ENCODE measurements around the gene CCDC59.
"Not testable (repeated sequence)": the region's sequence is repeated elsewhere in the genome, so short reads cannot be mapped to it uniquely, and the experiment has no call there.

Gene CCDC59, protein sequence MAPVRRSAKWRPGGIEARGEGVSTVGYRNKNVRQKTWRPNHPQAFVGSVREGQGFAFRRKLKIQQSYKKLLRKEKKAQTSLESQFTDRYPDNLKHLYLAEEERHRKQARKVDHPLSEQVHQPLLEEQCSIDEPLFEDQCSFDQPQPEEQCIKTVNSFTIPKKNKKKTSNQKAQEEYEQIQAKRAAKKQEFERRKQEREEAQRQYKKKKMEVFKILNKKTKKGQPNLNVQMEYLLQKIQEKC

DNA sequence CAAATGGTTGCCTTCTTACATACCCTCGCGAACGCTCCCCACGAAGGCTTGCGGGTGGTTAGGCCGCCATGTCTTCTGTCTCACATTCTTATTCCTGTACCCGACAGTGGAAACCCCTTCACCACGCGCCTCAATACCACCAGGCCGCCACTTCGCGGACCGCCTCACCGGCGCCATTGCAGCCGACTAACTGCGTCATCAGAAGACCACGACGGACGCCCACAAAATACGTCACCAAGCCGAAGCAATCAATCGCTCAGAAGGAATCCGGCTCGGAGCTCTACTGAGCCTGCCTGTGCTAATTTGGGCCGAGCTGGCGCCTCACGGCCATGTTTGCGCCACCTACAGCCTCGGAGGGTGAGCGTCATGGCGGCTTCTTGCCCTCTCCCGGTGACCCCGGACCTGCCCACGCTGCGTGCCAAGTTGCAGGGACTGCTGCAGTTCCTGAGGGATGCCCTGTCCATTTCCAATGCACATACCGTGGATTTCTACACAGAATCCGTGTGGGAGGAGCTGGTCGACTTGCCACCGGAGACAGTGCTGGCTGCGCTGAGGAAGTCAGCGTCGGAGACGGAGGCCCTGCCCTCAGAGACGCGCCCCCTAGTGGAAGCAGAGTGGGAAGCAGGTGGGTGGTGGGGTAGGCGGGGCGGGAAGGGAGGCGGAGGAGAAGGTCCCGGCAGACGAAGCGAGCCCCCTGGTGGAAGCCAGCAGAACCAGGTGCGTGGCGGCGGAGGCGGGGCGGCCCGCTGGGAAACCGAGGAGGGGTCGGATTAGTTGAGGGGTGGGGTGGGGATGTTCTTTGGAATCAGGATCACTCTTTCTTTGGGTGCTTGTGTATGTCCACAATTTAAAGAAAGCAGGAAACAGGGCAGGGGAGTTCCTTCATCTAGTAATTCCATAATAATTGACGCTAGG, at the start of gene CCDC59, which contains the start of gene METTL25:
CCDC59 (minus strand) TSS at position 188 of the 915 bp plus-strand sequence; CDS start at position 177, 11 bp downstream.
METTL25 (plus strand) TSS at position 330 of the 915 bp plus-strand sequence; CDS start at position 367, 37 bp downstream.
- peak; percentile 95 for DNase-seq

DNA sequence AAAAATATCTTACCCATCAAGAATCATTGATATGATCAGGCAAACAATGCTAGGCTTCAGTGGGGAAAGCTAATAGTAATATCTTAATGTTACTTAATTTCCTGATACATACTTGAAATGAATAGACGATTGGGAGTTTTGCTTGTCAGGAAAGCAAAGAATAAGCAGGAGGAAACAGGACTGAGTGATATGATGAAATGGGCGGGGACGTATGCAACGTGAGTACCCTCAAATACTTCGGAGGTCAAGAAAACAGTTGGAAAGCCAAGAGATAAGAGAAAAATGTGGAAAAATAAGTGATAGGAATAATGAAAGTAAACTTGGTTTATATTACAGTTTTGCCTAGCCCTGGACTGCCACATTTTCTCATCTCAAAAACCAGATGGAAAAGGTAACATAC, 49.3 kb upstream of the CCDC59 start:
- no peak for DNase-seq

DNA sequence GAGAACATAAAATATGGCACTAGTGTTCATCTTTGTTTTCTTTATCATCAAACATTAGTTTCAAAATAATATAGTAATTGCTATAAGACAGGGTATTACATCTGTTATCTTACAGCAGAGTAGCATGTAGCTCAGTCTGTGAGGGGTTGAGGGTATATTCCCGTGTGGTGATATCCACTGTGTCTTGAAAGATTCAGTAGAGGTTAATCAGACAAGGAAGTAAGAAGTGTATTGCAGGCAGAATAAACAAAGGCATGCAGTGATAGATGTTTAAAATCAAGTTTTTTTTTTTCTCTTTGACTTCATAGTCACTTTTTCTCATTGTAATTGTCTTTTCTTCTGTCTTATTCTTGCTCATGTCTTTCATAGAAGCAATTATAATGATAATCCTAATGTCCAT, 48.5 kb upstream of the CCDC59 start:
- DNase-seq, result no peak

- no peak for DNase-seq
Observed at GRCh38 chr12:82400819-82401218, 42.6 kb upstream of the CCDC59 start.

- no peak for DNase-seq
Observed at GRCh38 chr12:82398879-82399278, 40.7 kb upstream of the CCDC59 start.

DNA sequence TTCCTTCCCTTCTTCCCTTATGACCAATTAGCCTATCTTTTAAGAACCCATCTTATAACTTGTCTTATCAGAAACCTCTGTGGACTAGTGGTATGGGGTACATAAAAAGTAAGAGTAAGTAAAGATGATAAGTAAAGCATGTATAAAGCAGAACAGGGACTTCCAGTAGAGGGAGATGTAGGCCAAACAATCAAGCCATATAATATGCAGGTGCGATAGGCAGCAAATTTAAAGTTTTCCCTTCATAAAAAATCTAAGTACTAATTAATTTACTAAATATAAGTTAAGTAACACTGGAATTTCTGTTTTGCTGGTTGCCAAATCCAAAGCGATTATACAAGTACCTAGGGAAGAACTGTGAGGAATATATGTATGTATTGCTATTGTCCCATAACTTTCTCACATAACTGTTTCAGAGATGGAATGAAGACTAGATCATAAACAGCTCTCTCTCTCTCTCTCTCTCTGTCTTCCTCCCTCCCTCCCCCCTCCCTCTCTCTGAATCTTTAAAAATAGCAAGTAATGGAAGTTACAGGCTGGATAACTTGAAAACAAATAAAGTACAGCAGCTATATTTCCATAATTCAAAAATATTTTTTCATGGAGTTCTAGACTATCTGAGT, 25.9 kb upstream of the CCDC59 start:
- DNase-seq, result no peak

GRCh38 chr12:82378997-82379396, 20.8 kb upstream of the CCDC59 start:
- DNase-seq, result no peak

- DNase-seq, result no peak
Observed at GRCh38 chr12:82375201-82375600, 17.0 kb upstream of the CCDC59 start.

GRCh38 chr12:82366197-82366596, 8.0 kb upstream of the CCDC59 start:
- no peak for DNase-seq

DNA sequence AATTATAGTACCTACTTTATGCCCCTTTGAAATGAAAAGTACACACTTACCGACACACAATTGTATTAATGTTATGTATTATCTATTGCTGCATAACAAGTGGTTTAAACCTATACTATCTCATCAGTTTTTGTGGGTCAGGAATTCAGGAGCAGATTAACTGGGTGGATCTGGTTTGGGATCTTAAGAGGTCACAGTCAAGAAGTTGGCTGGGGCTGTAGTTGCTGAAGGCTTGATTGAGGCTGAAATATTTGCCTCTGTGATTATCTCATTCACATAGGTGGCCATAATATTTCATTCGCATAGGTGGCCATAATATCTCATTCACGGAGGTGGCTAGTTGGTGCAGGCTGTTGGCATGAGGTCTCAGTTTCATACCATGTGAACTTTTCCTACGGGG, 5.8 kb upstream of the CCDC59 start:
- no peak for DNase-seq

DNA sequence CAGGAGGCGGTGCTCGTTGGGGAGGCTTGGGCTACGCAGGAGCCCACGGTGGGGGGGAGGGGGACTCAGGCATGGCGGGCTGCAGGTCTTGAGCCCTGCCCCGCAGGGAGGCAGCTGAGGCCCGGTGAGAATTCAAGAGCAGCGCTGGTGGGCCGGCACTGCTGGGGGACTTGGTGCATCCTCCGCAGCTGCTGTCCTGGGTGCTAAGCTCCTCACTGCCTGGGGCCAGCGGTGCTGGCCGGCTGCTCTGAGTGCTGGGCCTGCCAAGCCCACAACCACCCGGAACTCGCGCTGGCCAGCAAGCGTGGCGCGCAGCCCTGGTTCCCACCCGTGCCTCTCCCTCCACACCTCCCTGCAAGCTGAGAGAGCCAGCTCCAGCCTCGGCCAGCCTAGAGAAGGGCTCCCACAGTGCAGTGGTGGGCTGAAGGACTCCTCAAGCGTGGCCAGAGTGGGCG, 3.3 kb upstream of the CCDC59 start:
- DNase-seq, result no peak

GRCh38 chr12:82360834-82361233, 2.6 kb upstream of the CCDC59 start:
- not testable (repeated sequence) for DNase-seq

GRCh38 chr12:82359115-82359478, 910 bp upstream of the CCDC59 start:
- no peak for DNase-seq

GRCh38 chr12:82357845-82358199, 365 bp downstream of the CCDC59 start:
- DNase-seq, result no peak

DNA sequence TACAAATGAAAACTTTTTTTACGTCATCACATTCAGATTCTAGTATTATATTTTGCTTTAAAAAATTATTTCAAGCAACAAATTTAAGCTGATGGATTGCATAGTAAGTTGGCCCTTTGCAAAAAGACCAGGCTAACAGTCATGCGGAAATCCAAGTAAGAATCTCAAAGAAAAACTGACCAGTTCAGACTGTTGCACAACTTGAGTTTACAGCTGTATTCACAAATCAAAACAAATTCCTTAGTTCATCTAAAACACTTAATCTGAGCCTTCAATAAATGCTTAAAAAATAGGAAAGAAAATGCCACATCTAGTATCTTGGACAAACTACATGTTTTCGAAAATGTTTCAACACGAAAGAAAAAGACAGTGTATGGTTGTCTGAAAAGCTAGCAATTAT, 847 bp downstream of the CCDC59 start:
- no peak for DNase-seq

DNA sequence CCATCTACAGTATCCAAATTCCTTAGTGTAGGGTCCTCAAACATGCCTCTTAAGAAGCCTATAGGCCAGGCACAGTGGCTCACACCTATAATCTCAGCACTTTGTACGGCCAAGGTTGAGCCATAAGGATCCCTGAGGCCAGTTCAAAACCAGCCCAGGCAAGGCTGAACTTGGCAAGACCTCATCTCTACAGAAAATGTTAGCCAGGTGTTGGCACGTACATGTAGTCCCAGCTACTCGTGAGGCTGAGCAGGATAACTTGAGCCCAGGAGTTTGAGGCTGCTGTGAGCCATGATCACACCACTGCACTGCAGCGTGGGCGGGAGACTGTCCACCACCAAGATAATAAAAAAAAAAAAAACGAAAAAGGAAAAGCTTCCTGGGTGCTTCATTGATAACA, 6.8 kb downstream of the CCDC59 start:
- DNase-seq, result no peak

GRCh38 chr12:82350161-82350560, 8.0 kb downstream of the CCDC59 start:
- DNase-seq, result no peak

DNA sequence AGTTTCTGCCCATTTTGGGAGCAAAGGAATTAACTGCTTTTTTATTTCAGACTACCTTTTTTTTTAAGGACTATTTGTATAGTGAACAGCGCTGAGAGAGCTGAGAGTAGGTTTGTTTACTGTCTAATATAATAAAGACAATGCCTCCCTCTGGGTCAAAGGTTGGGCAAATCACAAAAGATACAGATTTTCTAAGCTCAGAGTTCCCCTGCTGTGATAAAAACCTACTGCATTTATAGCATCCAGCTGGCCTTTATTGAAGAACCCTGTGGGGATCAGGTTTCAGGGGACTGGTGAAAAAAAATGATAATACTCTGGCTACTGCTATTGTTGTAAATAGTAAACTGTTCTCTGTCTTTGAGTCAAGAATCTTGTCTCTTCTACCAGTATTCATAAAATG, 28.7 kb downstream of the CCDC59 start:
- no peak for DNase-seq

DNA sequence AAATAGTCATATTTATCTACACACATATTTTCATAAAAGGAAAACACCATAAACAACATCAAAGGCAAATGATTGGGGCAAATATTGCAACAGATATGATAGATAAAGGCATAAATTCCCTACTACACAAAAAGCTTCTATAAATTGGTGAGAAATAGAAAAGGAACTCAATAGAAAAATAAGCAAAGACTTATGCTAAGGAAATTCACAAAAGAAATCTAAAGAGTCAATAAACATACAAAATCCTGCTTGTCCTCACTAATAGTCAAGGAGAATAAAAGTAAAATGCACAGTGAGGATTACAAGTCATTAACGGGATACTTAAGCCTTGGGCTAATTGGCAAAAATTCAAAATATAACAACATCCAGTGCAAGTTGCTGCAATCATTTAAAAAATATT, 30.3 kb downstream of the CCDC59 start:
- no peak for DNase-seq

- DNase-seq, result no peak
Observed at GRCh38 chr12:82326905-82327503, 31.2 kb downstream of the CCDC59 start.

- no peak for DNase-seq
Observed at GRCh38 chr12:82325540-82326336, 32.4 kb downstream of the CCDC59 start.

- DNase-seq, result no peak
Observed at GRCh38 chr12:82319276-82319675, 38.9 kb downstream of the CCDC59 start.

Measured in T1000 (cell line).